Stimulated activated CD4-positive, alpha-beta T cell treated with anti-CD3 and anti-CD28 coated beads, Interleukin-1b, Interleukin-23, amount 100 ng/mL, for 4 hours (primary cell): ENCODE measurements around the gene PALD1.

ENCODE experiments used
- DNase-seq, 2 donors: peaks; one replicate each; pipeline ENCODE4 v3.0.0-alpha.2; 2020; ENCODE audit warnings: low read depth in 2 of 2

The PALD1 gene

GRCh38 chr10:70535451-70535850 lies 56.9 kb downstream of the PALD1 start:
- DNase-seq = no peak

- no peak for DNase-seq
Observed at GRCh38 chr10:70536196-70536861, 57.8 kb downstream of the PALD1 start.

- DNase-seq = peak in 1 of 2 donors; percentile 17
Observed at GRCh38 chr10:70537398-70538194, 59.0 kb downstream of the PALD1 start.

- no peak for DNase-seq
Observed at GRCh38 chr10:70538195-70538520, 59.6 kb downstream of the PALD1 start.

GRCh38 chr10:70538731-70539338 lies 60.3 kb downstream of the PALD1 start:
- no peak for DNase-seq

- no peak for DNase-seq
Observed at GRCh38 chr10:70539471-70539870, 60.9 kb downstream of the PALD1 start.

- peak in 1 of 2 donors; percentile 15 for DNase-seq
Observed at GRCh38 chr10:70540089-70540788, 61.7 kb downstream of the PALD1 start.

GRCh38 chr10:70540789-70541360 lies 62.3 kb downstream of the PALD1 start:
- no peak for DNase-seq

GRCh38 chr10:70541736-70542564 lies 63.4 kb downstream of the PALD1 start:
- DNase-seq = no peak

- DNase-seq = no peak
Observed at GRCh38 chr10:70542565-70542938, 64.0 kb downstream of the PALD1 start.

GRCh38 chr10:70543911-70544310 lies 65.3 kb downstream of the PALD1 start:
- no peak for DNase-seq

- DNase-seq = no peak
Observed at GRCh38 chr10:70544431-70545340, 66.1 kb downstream of the PALD1 start.

- DNase-seq = no peak
Observed at GRCh38 chr10:70546584-70546983, 68.0 kb downstream of the PALD1 start.

- DNase-seq = no peak
Observed at GRCh38 chr10:70549351-70549961, 70.9 kb downstream of the PALD1 start.

- DNase-seq = peak; percentile 53 to 66
Observed at GRCh38 chr10:70549962-70550458, 71.4 kb downstream of the PALD1 start.

- no peak for DNase-seq
Observed at GRCh38 chr10:70550459-70550858, 71.9 kb downstream of the PALD1 start.

GRCh38 chr10:70551466-70551865 lies 72.9 kb downstream of the PALD1 start:
- DNase-seq = no peak

GRCh38 chr10:70551971-70552422 lies 73.4 kb downstream of the PALD1 start:
- no peak for DNase-seq

GRCh38 chr10:70552586-70552985 lies 74.0 kb downstream of the PALD1 start:
- no peak for DNase-seq
